ENCODE data around the gene PPP1R3A. TPM values are rescaled to one million over a fixed set of nuclear protein-coding genes. Genes with fewer than 3 reads are reported as not detected.

The PPP1R3A gene
- total RNA-seq, 4 donors from 2014 or later: 0.14 TPM; not detected in 3

GRCh38 chr7:113840954-113841353, 77.9 kb downstream of the PPP1R3A start:
- Histone ChIP-seq H3K27ac (no peak overlapping the region), H3K4me1 (no peaks in the 10 kb centered on the region), H3K27me3 (no peaks in the 10 kb centered on the region), H3K4me3 (no peak overlapping the region), H3K9me3 (no peaks in the 10 kb centered on the region), H3K36me3 (no peaks in the 10 kb centered on the region)
- intact Hi-C loops (cut with DNase I; ENCODE audit: low total_unique reads): no loop called here
- TF ChIP-seq POLR2A (IDR thresholded peaks at IDR 0.05): no peak
- no peak for TF ChIP-seq CTCF (IDR thresholded peaks at IDR 0.05)
- no peak for DNase-seq

GRCh38 chr7:113835367-113835766, 83.4 kb downstream of the PPP1R3A start:
- Histone ChIP-seq H3K27me3 (no peaks in the 10 kb centered on the region), H3K4me3 (no peak overlapping the region), H3K27ac (no peak overlapping the region), H3K4me1 (no peaks in the 10 kb centered on the region), H3K9me3 (no peaks in the 10 kb centered on the region), H3K36me3 (no peaks in the 10 kb centered on the region)
- TF ChIP-seq CTCF (IDR thresholded peaks at IDR 0.05) (no peak), POLR2A (IDR thresholded peaks at IDR 0.05) (no peak)
- intact Hi-C loops (cut with DNase I; ENCODE audit: low total_unique reads): no loop called here
- DNase-seq: no peak

- no peak for DNase-seq
- Histone ChIP-seq H3K9me3 (no peaks in the 10 kb centered on the region), H3K36me3 (no peaks in the 10 kb centered on the region), H3K27me3 (no peaks in the 10 kb centered on the region), H3K4me3 (no peak overlapping the region), H3K27ac (no peak overlapping the region), H3K4me1 (no peaks in the 10 kb centered on the region)
- intact Hi-C loops (cut with DNase I; ENCODE audit: low total_unique reads): no loop called here
- no peak for TF ChIP-seq CTCF (IDR thresholded peaks at IDR 0.05)
Measured at GRCh38 chr7:113832196-113832745, 86.5 kb downstream of the PPP1R3A start.

- no peak for DNase-seq
- Histone ChIP-seq H3K4me1 (no peaks in the 10 kb centered on the region), H3K4me3 (no peak overlapping the region), H3K27ac (no peak overlapping the region), H3K36me3 (no peaks in the 10 kb centered on the region), H3K9me3 (no peaks in the 10 kb centered on the region), H3K27me3 (no peaks in the 10 kb centered on the region)
- intact Hi-C loops (cut with DNase I; ENCODE audit: low total_unique reads): no loop called here
- TF ChIP-seq CTCF (IDR thresholded peaks at IDR 0.05): no peak
Measured at GRCh38 chr7:113831556-113831955, 87.3 kb downstream of the PPP1R3A start.

- Histone ChIP-seq H3K36me3 (no peaks in the 10 kb centered on the region), H3K4me1 (no peaks in the 10 kb centered on the region), H3K27ac (no peak overlapping the region), H3K9me3 (no peaks in the 10 kb centered on the region), H3K4me3 (no peak overlapping the region), H3K27me3 (no peaks in the 10 kb centered on the region)
- intact Hi-C loops (cut with DNase I; ENCODE audit: low total_unique reads): no loop called here
- TF ChIP-seq POLR2A (IDR thresholded peaks at IDR 0.05) (no peak), CTCF (IDR thresholded peaks at IDR 0.05) (no peak)
- no peak for DNase-seq
Measured at GRCh38 chr7:113828581-113828980, 90.2 kb downstream of the PPP1R3A start.
